Fibroblast of villous mesenchyme (primary cell): ENCODE measurements around the gene ATG16L1. TPM values are rescaled to one million over a fixed set of nuclear protein-coding genes. Genes with fewer than 3 reads are reported as not detected.

Experiments used
- DNase-seq: peaks from one replicate; pipeline ENCODE4 v3.0.0-alpha.2; 2010; ENCODE audit warnings: low read depth
- H3K4me3 ChIP-seq: 2 replicates; pipeline ENCODE4 v1.5.1; 2011; ENCODE audit warnings: low read depth, mild to moderate bottlenecking, low read length
- total RNA-seq: library from RNA; depleted of rRNA; stranded (reverse); fragments of >200 nt; gene quantifications from 2 replicates; pipeline ENCODE4 v1.2.3, GENCODE V29; 2012
- TF ChIP-seq, protein P1 (sequence below): IDR thresholded peaks from 2 replicates; pipeline ENCODE4 v1.5.1; 2012; ENCODE audit warnings: low read depth, mild to moderate bottlenecking, low read length; ENCODE audit not compliant: insufficient read depth

Gene ATG16L1
- total RNA-seq, 1 donor: 41.0 TPM

DNA sequence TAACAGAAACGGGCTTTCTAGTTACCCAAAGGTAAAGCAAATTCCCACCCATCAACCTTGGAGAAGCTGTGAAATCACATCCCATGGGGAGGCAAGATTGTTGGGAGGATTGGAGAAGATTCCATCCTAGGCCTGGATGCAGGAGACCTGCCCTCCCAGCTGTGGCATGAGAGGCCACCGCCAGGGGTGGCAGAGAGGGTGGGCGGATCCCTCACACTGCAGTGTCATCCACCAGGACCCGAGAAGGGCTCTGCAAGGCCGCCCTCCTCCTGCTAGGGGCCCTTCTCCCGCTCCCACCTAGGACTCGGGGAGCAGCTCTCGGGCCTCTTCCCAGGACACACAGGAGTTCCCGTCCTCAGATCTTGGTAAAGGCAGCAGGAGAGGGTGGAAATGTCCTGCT, 15.5 kb upstream of the ATG16L1 start:
- H3K4me3 ChIP-seq: no peak overlapping the region
- TF ChIP-seq, protein P1, sequence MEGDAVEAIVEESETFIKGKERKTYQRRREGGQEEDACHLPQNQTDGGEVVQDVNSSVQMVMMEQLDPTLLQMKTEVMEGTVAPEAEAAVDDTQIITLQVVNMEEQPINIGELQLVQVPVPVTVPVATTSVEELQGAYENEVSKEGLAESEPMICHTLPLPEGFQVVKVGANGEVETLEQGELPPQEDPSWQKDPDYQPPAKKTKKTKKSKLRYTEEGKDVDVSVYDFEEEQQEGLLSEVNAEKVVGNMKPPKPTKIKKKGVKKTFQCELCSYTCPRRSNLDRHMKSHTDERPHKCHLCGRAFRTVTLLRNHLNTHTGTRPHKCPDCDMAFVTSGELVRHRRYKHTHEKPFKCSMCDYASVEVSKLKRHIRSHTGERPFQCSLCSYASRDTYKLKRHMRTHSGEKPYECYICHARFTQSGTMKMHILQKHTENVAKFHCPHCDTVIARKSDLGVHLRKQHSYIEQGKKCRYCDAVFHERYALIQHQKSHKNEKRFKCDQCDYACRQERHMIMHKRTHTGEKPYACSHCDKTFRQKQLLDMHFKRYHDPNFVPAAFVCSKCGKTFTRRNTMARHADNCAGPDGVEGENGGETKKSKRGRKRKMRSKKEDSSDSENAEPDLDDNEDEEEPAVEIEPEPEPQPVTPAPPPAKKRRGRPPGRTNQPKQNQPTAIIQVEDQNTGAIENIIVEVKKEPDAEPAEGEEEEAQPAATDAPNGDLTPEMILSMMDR: no peak
- DNase-seq: no peak

DNA sequence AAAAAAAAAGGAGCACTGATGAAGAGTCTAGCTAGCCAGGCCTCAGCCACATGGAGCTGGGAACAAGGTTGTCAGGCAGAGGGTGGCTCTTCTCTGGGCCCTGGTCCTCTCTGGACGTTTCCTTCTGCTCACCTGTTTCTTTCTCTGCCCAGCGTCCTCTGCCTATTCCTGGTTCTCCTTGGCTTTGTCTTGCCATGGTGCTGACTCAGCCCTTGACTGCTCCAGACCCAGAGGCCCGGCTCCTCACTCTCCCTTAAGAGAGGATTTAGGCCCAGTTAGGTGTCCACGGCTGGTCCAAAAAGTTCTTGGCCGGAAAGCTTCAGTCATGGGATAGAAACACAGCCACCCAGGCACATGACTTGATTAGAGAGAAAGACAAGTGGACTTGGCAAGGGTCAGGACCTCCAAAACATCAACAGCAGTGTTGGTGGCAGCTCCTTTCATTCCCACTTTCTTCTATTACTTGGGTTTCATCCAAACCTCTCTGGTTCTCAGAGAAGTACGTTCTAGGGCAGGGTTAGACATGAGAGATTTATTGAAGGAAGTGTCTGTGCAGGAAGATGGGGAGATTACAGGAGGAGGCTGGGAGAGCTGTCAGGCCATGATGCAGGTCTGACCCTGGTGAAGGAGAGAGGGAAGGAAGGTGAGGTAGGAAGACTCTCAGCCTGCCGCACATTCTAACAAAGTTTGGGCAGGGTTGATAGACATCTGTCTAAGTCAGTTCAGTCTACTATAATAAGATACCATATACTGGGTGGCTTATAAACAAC, 14.5 kb upstream of the ATG16L1 start:
- DNase-seq: no peak
- TF ChIP-seq, protein P1: no peak
- H3K4me3 ChIP-seq: no peak overlapping the region

DNA sequence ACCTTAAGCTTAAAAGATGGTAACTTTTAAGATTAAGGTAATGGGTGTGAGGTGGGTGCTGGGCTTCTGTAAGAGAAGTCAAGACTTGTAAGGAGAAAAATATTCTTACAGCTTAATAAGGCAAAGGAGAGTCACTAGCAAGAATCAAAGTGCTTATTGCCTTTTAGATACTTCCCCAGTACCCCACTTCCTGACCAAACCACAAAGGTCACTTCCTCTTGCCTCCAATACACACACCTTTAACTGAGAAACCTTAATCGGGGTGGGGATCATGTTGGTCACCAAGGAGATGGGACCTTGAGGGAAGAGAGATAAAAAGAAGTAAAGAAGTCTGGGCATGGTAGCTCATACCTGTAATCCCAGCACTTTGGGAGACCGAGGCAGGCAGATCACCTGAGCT, 10.6 kb upstream of the ATG16L1 start:
- no peak for DNase-seq
- no peak overlapping the region for H3K4me3 ChIP-seq
- TF ChIP-seq, protein P1: no peak

DNA sequence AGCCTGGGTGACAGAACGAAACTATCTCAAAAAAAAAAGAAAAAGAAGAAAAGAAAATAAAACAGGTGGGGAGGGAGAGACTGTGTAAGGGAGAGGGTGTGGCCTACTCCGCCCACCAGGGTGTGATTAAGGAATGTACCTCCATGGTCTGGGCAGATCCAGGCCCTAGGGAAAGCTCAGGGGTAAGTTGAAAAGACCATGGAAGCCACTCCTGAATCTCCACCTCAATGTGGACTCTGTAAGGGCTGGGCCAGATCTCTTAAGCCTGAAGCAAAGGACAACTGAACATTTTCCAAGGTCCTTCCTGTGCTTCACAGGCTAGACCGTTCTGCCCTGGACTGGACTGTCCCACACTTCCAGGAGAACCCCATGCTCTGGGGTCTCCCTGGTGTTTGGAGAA, 9.7 kb upstream of the ATG16L1 start:
- DNase-seq: no peak
- TF ChIP-seq, protein P1: no peak
- H3K4me3 ChIP-seq: no peak overlapping the region

DNA sequence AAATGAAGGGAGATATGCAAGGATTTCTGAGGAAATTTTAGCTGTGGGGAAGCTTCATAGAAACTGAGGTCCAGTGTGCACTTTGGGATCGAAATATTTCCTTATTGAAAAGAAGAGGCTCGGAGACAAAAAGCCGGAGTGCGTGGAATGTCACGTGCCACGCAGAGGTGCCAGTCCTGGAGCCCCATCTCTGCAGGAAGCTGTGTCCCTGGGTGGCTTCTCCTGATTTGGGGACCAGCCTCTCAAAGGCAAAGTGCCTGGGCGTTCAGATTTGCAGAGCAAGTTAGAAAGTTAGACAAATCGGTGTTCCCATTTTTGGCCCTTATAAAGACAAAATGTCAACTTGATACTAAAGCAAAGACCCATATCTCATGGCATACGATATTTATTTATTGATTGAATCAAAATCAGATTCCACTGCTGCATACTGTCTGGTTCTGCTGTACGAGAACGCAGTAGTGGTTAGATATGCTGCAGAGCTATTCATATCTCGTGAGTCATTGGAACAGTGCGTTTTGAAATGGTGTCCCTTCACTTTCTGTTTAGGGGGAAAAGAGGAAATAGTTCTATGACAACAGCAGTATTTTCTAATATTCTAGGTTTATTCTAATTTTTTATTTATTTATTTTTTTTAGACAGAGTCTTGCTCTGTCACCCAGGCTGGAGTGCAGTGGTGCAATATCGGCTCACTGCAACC, 9.1 kb upstream of the ATG16L1 start:
- DNase-seq: no peak
- TF ChIP-seq, protein P1: no peak
- no peak overlapping the region for H3K4me3 ChIP-seq

DNA sequence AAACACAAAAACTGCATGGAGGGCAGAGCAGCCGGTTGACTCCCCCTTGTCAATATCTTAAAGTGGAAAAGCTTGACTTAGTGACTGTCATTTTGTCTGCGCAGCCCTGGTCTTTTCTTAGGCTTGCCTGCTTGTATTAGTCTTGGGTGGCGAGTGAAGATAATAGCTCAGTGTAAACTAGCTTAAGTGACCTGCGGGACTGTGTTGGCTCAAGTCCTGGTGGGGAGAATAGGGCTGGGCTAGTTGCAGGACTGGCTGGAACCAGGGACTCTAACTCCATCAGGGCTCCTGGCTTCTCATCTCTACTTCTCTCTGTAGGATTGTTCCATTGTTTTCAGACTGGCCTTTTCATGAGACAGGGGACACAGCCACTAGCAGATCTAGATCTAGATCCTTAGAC, 8.1 kb upstream of the ATG16L1 start:
- H3K4me3 ChIP-seq: no peak overlapping the region
- no peak for DNase-seq
- TF ChIP-seq, protein P1: no peak
